Left lung (tissue), 10 donors: ENCODE measurements around the gene FADS6. TPM values are rescaled to one million over a fixed set of nuclear protein-coding genes. Genes with fewer than 3 reads are reported as not detected.

Source experiments
- ATAC-seq: fragments of 200-7000 bp; cut with Tn5 transposase; one replicate; pipeline ENCODE4 v1.9.1; 2020; ENCODE audit warnings: moderate library complexity
- DNase-seq, 4 donors: peaks; one replicate each; pipeline ENCODE4 v3.0.0-alpha.2; 2013 to 2020
- H3K27ac ChIP-seq, 2 donors: fragments of 200-600 bp; sonication (generic) in 1 of 2; one replicate each; pipeline versions ENCODE4 v1.5.0 to v1.8.0; 2020 to 2021
- H3K27me3 ChIP-seq, 2 donors: fragments of 200-600 bp; sonication (generic) in 1 of 2; one replicate each; pipeline versions ENCODE4 v1.5.0 to v1.8.0; 2020 to 2021
- H3K36me3 ChIP-seq, 2 donors: fragments of 200-600 bp; sonication (generic) in 1 of 2; one replicate each; pipeline versions ENCODE4 v1.5.0 to v1.8.0; 2020 to 2021
- H3K4me1 ChIP-seq, 2 donors: fragments of 200-600 bp; one replicate each; pipeline ENCODE4 v1.8.0; 2021
- H3K4me3 ChIP-seq, 2 donors: fragments of 200-600 bp; sonication (generic) in 1 of 2; one replicate each; pipeline versions ENCODE4 v1.5.0 to v1.8.0; 2020 to 2021; ENCODE audit warnings: mild to moderate bottlenecking in 1 of 2
- H3K9me3 ChIP-seq, 2 donors: fragments of 200-600 bp; sonication (generic) in 1 of 2; one replicate each; pipeline versions ENCODE4 v1.5.0 to v1.8.0; 2020 to 2021
- CTCF ChIP-seq, 2 donors: fragments of 200-600 bp; sonication (generic) in 1 of 2; IDR thresholded peaks; one replicate each; pipeline versions ENCODE4 v1.5.0 to v1.8.0; 2021; ENCODE audit warnings: antibody characterized with exemption in 2 of 2
- intact Hi-C, 2 donors: fragments of 100-400 bp; cut with DNase I; formaldehyde crosslinking; loops; one replicate each; pipeline versions ENCODE4 v1.11.2 to v1.14.2; 2022
- polyA plus RNA-seq, 6 donors: library from polyadenylated mRNA; unstranded; fragments of 120-200 nt; gene quantifications; one replicate each; pipeline ENCODE4 v1.2.1, GENCODE V29; 2013; ENCODE audit not compliant: insufficient read length in 6 of 6
- total RNA-seq, 2 donors: library from RNA; stranded (reverse); fragmentation: NEBNext Ultra II Directional; extraction: Animal tissue kit (Norgen Biotek cat#: 25700); gene quantifications; one replicate each; pipeline ENCODE4 v1.2.1, GENCODE V29; 2021
- donor health status: DM: no; HTN: yes; CAD: no.
- donor health status: DM: no; HTN: no; CAD: no.

FADS6 gene
- total and polyA plus RNA-seq, 8 donors, result 0.07 to 0.28 (median 0.15) TPM; not detected in 3

- intact Hi-C loops, result no loop called here
- DNase-seq (no peak), ATAC-seq (peak; percentile 17)
- no peaks in the 10 kb centered on the region for H3K9me3 ChIP-seq
- no peak overlapping the region for H3K27ac ChIP-seq
- no peaks in the 10 kb centered on the region for H3K36me3 ChIP-seq
- H3K4me3 ChIP-seq, result no peak overlapping the region
- no peaks in the 10 kb centered on the region for H3K4me1 ChIP-seq
- no peak for TF ChIP-seq CTCF (IDR thresholded peaks at IDR 0.05)
- H3K27me3 ChIP-seq, result peaks cover 0 to 57% of the 10 kb centered on the region in 2 donors
These were observed 10.1 kb downstream of the FADS6 start for GRCh38 chr17:74883241-74883745.

GRCh38 chr17:74882517-74883240 lies 10.8 kb downstream of the FADS6 start:
- Histone ChIP-seq H3K4me3 (no peak overlapping the region), H3K27ac (no peak overlapping the region), H3K4me1 (no peaks in the 10 kb centered on the region), H3K36me3 (no peaks in the 10 kb centered on the region), H3K9me3 (no peaks in the 10 kb centered on the region), H3K27me3 (peaks cover 0 to 57% of the 10 kb centered on the region in 2 donors)
- TF ChIP-seq CTCF (IDR thresholded peaks at IDR 0.05), result no peak
- intact Hi-C loops, result no loop called here
- ATAC-seq (no peak), DNase-seq (no peak)

GRCh38 chr17:74881073-74881472 lies 12.4 kb downstream of the FADS6 start:
- no peaks in the 10 kb centered on the region for H3K4me1 ChIP-seq
- intact Hi-C loops, result no loop called here
- H3K9me3 ChIP-seq, result no peaks in the 10 kb centered on the region
- TF ChIP-seq CTCF (IDR thresholded peaks at IDR 0.05), result no peak
- DNase-seq (no peak), ATAC-seq (no peak)
- H3K27me3 ChIP-seq, result peaks cover 0 to 49% of the 10 kb centered on the region in 2 donors
- H3K36me3 ChIP-seq, result no peaks in the 10 kb centered on the region
- H3K27ac ChIP-seq, result no peak overlapping the region
- H3K4me3 ChIP-seq, result no peak overlapping the region

GRCh38 chr17:74879308-74879707 lies 14.1 kb downstream of the FADS6 start:
- H3K27ac ChIP-seq, result no peak overlapping the region
- no peak for TF ChIP-seq CTCF (IDR thresholded peaks at IDR 0.05)
- H3K4me3 ChIP-seq, result no peak overlapping the region
- no peaks in the 10 kb centered on the region for H3K4me1 ChIP-seq
- intact Hi-C loops, result no loop called here
- ATAC-seq (no peak), DNase-seq (no peak)
- H3K27me3 ChIP-seq, result peaks cover 0 to 36% of the 10 kb centered on the region in 2 donors
- H3K36me3 ChIP-seq, result no peaks in the 10 kb centered on the region
- no peaks in the 10 kb centered on the region for H3K9me3 ChIP-seq

- TF ChIP-seq CTCF (IDR thresholded peaks at IDR 0.05), result no peak
- H3K36me3 ChIP-seq, result no peaks in the 10 kb centered on the region
- intact Hi-C loops, result no loop called here
- no peaks in the 10 kb centered on the region for H3K9me3 ChIP-seq
- no peak for ATAC-seq
- no peak overlapping the region for H3K27ac ChIP-seq
- H3K4me1 ChIP-seq, result peaks cover 4 to 6% of the 10 kb centered on the region in 2 donors
- H3K4me3 ChIP-seq, result no peak overlapping the region
- no peak for DNase-seq
- peaks cover 0 to 32% of the 10 kb centered on the region in 2 donors for H3K27me3 ChIP-seq
These were observed 14.8 kb downstream of the FADS6 start for GRCh38 chr17:74878658-74879057.
